Effector CD8-positive, alpha-beta T cell (primary cell): ENCODE data around the gene PAF1.
"Not testable (repeated sequence)": the region's sequence is repeated elsewhere in the genome, so short reads cannot be mapped to it uniquely, and the experiment has no call there.

ENCODE experiments used
- DNase-seq: peaks from one replicate; lab custom pipeline; 2025; lab: John Stamatoyannopoulos, UW

PAF1 gene

GRCh38 chr19:39355253-39355652 lies 35.7 kb downstream of the PAF1 start:
- no peak for DNase-seq

- DNase-seq = no peak
Observed at GRCh38 chr19:39352381-39353255, 38.3 kb downstream of the PAF1 start.

- DNase-seq = no peak
Observed at GRCh38 chr19:39351537-39352064, 39.3 kb downstream of the PAF1 start.

GRCh38 chr19:39350156-39350555 lies 40.8 kb downstream of the PAF1 start:
- no peak for DNase-seq

- no peak for DNase-seq
Observed at GRCh38 chr19:39349326-39349725, 41.6 kb downstream of the PAF1 start.

GRCh38 chr19:39347332-39348164 lies 43.4 kb downstream of the PAF1 start:
- no peak for DNase-seq

GRCh38 chr19:39345956-39346355 lies 45.0 kb downstream of the PAF1 start:
- no peak for DNase-seq

- no peak for DNase-seq
Observed at GRCh38 chr19:39342647-39343305, 48.1 kb downstream of the PAF1 start.

GRCh38 chr19:39341719-39342604 lies 48.9 kb downstream of the PAF1 start, which contains the start of gene SAMD4B:
Gene SAMD4B (plus strand): TSS chr19:39342421. CDS start chr19:39356894, 14,473 bp downstream.
- DNase-seq = peak; percentile 98

- DNase-seq = no peak
Observed at GRCh38 chr19:39341129-39341718, 49.7 kb downstream of the PAF1 start.

- not testable (repeated sequence) for DNase-seq
Observed at GRCh38 chr19:39340156-39340555, 50.8 kb downstream of the PAF1 start.

GRCh38 chr19:39339674-39340073 lies 51.2 kb downstream of the PAF1 start:
- no peak for DNase-seq

GRCh38 chr19:39336483-39336882 lies 54.4 kb downstream of the PAF1 start:
- no peak for DNase-seq
